Dedifferentiated amniotic fluid mesenchymal stem cell (primary cell): ENCODE measurements around the gene CDKN2AIPNL.
"Not testable (repeated sequence)": the region's sequence is repeated elsewhere in the genome, so short reads cannot be mapped to it uniquely, and the experiment has no call there.

Experiments
- DNase-seq: peaks from one replicate; pipeline ENCODE4 v3.0.0-alpha.2; 2016; ENCODE audit errors: extremely low spot score

Gene CDKN2AIPNL

GRCh38 chr5:134398609-134399155 lies 13.0 kb downstream of the CDKN2AIPNL start:
- DNase-seq, result no peak

DNA sequence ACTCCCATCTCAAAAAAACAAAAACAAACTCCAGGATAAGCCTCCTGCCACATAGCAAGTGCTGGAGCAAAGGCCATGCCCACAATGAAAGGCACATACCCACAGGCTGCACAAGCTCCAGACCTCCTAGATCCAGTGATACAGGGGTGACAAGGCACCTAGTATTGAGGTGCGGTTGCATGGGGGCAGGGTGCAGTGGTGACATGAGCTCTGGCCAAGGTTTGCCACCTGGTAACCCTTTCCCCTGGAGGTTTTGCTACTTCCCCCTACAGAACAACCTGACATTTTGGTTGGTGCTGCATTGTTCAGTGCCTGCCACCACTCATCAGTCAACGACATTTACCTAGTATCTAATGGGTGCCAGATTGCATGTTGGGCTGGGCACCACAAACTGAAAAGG lies 14.5 kb downstream of the CDKN2AIPNL start:
- no peak for DNase-seq

- DNase-seq, result no peak
Observed at GRCh38 chr5:134396274-134396673, 15.4 kb downstream of the CDKN2AIPNL start.

DNA sequence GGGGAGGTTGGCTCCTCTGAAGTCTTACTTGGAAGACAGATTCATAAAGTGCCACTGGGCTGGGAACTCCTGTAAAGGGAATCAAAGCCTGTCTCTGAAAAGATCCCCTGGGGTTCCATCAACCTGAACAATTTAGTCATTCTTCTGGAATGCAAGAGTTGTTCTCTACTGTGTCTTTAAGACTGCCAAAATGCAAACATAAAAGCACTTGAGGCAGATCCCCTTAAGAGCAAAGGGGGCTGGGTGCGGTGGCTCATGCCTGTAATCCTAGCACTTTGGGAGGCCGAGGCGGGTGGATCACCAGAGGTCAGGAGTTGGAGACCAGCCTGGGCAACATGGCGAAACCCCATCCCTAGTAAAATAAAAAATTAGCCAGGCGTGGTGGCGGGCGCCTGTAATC lies 16.7 kb downstream of the CDKN2AIPNL start:
- no peak for DNase-seq

- no peak for DNase-seq
Observed at GRCh38 chr5:134392301-134392700, 19.4 kb downstream of the CDKN2AIPNL start.

DNA sequence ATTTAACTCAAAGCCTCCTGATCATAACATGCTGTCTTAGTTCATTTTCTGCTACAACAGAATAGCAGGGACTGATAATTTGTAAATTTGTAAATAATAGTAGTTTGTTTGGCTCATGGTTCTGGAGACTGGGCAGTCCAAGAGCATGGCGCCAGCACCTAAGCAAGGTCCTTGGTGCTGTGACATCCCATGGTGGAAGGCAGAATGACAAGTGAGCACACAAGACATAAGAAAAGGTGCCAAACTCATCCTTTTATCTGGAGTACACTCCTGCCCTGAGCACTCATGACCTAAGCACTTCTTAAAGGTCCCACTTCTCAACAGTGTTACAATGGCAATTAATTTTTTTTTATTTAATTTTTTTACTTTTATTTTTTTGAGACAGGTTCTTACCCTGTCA lies 24.2 kb downstream of the CDKN2AIPNL start:
- no peak for DNase-seq

DNA sequence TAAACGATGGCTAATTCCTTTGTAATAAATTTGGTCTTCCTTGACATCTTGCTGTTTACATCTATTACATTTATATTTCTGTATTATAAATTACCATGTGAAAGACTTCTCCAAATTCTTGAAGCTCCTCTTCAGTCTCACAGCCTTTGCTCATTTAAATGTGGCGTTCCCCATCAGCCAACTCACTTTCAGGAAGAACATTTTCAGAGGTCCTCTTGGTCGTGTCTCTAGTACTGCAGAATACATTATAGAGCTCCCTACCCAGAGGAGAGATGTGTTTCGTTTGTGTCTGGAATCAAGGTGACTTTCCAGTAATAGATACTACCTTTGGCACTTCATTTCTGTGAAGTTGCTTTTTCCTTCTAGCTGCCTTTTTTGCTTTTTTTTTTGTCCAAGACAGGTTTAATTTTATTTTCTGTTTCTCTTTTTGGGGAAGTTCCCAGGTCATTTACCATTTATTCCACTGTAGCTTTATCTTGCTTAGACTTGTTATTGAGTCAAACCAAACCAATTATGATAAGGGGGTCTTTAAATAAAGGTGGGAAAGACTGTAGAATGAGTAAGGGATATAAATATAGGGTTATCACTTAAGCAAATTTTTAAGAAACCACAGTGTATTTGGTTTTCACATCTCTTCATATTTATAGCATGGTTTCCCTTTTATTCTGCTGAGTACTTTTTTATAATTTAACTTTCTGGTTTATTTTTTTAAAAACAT lies 27.5 kb downstream of the CDKN2AIPNL start:
- no peak for DNase-seq

GRCh38 chr5:134382204-134382603 lies 29.5 kb downstream of the CDKN2AIPNL start:
- not testable (repeated sequence) for DNase-seq

GRCh38 chr5:134380346-134380745 lies 31.3 kb downstream of the CDKN2AIPNL start:
- no peak for DNase-seq

DNA sequence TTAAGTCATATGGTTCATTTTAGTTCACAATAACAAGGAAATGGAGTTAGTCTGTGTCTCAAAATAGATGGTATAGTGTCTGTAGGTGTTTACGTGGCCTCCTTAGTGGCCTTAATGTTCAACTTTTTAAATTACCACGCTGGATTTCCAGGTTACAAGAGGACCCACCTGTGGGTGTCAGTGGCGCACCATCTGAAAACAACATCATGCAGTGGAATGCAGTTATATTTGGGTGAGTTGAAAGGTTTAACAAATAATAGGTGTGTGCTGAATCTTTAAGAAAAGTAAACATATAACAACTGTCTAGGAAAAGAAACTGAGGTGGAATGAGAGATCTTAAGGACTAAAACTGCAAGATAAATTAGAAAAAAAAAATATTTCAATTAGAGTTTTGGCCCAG lies 37.4 kb downstream of the CDKN2AIPNL start:
- no peak for DNase-seq

DNA sequence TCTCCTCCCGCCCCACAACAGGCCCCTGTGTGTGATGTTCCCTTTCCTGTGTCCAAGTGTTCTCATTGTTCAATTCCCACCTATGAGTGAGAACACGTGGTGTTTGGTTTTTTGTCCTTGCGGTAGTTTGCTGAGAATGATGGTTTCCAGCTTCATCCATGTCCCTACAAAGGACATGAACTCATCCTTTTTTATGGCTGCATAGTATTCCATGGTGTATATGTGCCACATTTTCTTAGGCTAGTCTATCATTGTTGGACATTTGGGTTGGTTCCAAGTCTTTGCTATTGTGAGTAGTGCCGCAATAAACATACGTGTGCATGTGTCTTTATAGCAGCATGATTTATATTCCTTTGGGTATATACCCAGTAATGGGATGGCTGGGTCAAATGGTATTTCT lies 38.0 kb downstream of the CDKN2AIPNL start:
- DNase-seq, result not testable (repeated sequence)

DNA sequence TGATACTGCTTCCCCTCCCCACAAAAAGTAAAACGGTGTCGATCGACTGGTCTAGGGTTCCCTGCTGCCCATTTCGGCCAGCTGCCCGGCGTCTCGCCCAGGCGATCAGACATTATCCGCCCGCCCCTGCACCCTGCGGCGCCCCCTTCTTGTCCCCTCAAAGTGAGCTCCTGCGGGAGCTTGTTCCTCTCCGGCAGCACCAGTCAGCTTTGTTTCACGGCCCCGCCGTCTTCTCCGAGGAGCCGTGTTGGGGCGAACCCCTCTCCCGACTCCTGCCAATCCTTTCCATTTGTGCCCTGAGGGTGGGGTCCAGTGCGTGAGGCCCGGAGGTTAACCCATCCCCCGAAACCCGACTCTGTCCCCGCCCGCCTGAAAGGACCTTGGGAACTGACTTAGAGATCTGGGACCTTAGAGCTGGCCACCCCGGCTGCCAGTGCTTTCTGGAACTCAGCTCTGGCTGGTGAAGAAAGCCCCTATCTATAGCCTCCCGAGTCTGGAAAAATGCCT lies 39.8 kb downstream of the CDKN2AIPNL start:
- peak; percentile 22 for DNase-seq

- DNase-seq, result peak; percentile 100
Observed at GRCh38 chr5:134370871-134371833, 40.5 kb downstream of the CDKN2AIPNL start, which contains the start of gene UBE2B. Gene UBE2B (plus strand): TSS chr5:134371569. CDS start chr5:134371596, 27 bp downstream.

GRCh38 chr5:134370311-134370870 lies 41.3 kb downstream of the CDKN2AIPNL start:
- DNase-seq, result no peak

DNA sequence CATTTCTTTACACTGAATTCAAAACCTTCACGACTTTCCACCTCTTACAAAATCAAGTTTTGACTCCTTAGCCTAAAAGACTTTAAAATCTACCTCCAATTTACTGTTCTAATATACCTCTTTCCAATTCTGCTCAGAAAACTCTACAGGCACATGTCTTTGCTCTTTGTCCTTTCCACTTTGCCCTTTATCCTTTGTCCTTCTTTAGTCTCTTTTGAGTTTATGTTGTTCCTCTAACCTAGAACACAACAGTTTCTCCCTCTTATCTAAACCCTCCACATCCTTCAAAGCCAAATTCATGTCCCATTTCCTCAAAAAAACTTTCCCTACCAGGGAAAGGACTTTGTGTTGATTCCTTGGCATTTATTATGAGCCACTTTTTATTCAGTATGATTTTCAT lies 46.1 kb downstream of the CDKN2AIPNL start:
- no peak for DNase-seq

GRCh38 chr5:134355681-134356080 lies 56.0 kb downstream of the CDKN2AIPNL start:
- DNase-seq, result no peak
